SK-N-SH (cell line): ENCODE results near the gene IQSEC1.
"Not testable (repeated sequence)": the region's sequence is repeated elsewhere in the genome, so short reads cannot be mapped to it uniquely, and the experiment has no call there.

ENCODE experiments used
- EP300 ChIP-seq, 2 experiments: IDR thresholded peaks; 2 replicates each; pipeline versions ENCODE4 v1.4.0 to v1.6.1; 2012; ENCODE audit warnings: borderline replicate concordance in 1 of 2, low read depth in 1 of 2, low read length in 1 of 2
- GATA2 ChIP-seq: sonication (generic); formaldehyde crosslinking; IDR thresholded peaks from 2 replicates; pipeline ENCODE4 v1.5.0; 2020; ENCODE audit warnings: mild to moderate bottlenecking, missing genetic modification reagents
- JUND ChIP-seq: IDR thresholded peaks from 2 replicates; pipeline ENCODE4 v1.4.0; 2012
- POLR2AphosphoS5 ChIP-seq: IDR thresholded peaks from 2 replicates; pipeline ENCODE4 v1.6.1; 2012; ENCODE audit warnings: low read depth, low read length
- RAD21 ChIP-seq: IDR thresholded peaks from 2 replicates; pipeline ENCODE4 v1.6.1; 2012; ENCODE audit warnings: mild to moderate bottlenecking, low read length
- RXRA ChIP-seq: IDR thresholded peaks from 2 replicates; pipeline ENCODE4 v1.4.0; 2012; ENCODE audit warnings: low read depth, mild to moderate bottlenecking, borderline replicate concordance
- SIN3A ChIP-seq: IDR thresholded peaks from 2 replicates; pipeline ENCODE4 v1.6.1; 2012; ENCODE audit warnings: low read depth, mild to moderate bottlenecking, low read length, moderate library complexity, borderline replicate concordance
- SMC3 ChIP-seq: IDR thresholded peaks from 2 replicates; pipeline ENCODE4 v1.6.1; 2012; ENCODE audit warnings: low read depth, low read length, improper control_type of control experiment
- TAF1 ChIP-seq: IDR thresholded peaks from 2 replicates; pipeline ENCODE4 v1.6.1; 2012; ENCODE audit warnings: low read depth, mild to moderate bottlenecking, low read length, moderate library complexity, borderline replicate concordance
- TF ChIP-seq, protein P1 (sequence below): fragments of 200-600 bp; sonication (generic); IDR thresholded peaks from 2 replicates; pipeline ENCODE4 v1.6.1; 2017; ENCODE audit warnings: antibody characterized with exemption, mild to moderate bottlenecking, moderate library complexity
- TF ChIP-seq, protein P2 (sequence below): IDR thresholded peaks from 2 replicates; pipeline ENCODE4 v1.4.0; 2012; ENCODE audit warnings: low read depth, borderline replicate concordance
- TF ChIP-seq, protein P3 (sequence below): IDR thresholded peaks from 2 replicates; pipeline ENCODE4 v1.6.1; 2012; ENCODE audit warnings: mild to moderate bottlenecking, low read depth, low read length, moderate library complexity
- TF ChIP-seq, protein P4 (sequence below): IDR thresholded peaks from 2 replicates; pipeline ENCODE4; 2012

DNA sequence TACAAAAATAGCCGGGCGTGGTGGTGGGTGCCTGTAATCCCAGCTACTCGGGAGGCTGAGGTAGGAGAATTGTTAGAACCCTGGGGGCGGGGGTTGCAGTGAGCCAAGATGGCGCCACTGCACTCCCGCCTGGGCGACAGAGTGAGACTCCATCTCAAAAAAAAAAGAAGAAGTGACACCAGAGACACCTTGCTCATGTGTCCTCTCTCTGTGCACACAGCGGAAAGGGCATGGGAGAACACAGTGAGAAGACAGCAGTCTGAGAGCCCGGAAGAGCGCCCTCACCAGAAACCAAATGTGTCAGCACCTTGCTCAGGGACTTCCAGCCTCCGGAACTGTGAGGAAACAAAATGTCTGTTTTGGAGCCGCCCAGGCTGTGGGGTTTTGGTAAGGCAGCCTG is 191.4 kb downstream of the IQSEC1 start:
- TF ChIP-seq EP300 (IDR thresholded peaks at IDR 0.05; ENCODE audit: borderline replicate concordance in 1 of 2, low read depth in 1 of 2, low read length in 1 of 2); POLR2AphosphoS5; SMC3; JUND; SIN3A; RXRA; RAD21; GATA2; TAF1: not testable (repeated sequence)
- TF ChIP-seq, protein P1, sequence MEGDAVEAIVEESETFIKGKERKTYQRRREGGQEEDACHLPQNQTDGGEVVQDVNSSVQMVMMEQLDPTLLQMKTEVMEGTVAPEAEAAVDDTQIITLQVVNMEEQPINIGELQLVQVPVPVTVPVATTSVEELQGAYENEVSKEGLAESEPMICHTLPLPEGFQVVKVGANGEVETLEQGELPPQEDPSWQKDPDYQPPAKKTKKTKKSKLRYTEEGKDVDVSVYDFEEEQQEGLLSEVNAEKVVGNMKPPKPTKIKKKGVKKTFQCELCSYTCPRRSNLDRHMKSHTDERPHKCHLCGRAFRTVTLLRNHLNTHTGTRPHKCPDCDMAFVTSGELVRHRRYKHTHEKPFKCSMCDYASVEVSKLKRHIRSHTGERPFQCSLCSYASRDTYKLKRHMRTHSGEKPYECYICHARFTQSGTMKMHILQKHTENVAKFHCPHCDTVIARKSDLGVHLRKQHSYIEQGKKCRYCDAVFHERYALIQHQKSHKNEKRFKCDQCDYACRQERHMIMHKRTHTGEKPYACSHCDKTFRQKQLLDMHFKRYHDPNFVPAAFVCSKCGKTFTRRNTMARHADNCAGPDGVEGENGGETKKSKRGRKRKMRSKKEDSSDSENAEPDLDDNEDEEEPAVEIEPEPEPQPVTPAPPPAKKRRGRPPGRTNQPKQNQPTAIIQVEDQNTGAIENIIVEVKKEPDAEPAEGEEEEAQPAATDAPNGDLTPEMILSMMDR: not testable (repeated sequence)
- TF ChIP-seq, protein P2, sequence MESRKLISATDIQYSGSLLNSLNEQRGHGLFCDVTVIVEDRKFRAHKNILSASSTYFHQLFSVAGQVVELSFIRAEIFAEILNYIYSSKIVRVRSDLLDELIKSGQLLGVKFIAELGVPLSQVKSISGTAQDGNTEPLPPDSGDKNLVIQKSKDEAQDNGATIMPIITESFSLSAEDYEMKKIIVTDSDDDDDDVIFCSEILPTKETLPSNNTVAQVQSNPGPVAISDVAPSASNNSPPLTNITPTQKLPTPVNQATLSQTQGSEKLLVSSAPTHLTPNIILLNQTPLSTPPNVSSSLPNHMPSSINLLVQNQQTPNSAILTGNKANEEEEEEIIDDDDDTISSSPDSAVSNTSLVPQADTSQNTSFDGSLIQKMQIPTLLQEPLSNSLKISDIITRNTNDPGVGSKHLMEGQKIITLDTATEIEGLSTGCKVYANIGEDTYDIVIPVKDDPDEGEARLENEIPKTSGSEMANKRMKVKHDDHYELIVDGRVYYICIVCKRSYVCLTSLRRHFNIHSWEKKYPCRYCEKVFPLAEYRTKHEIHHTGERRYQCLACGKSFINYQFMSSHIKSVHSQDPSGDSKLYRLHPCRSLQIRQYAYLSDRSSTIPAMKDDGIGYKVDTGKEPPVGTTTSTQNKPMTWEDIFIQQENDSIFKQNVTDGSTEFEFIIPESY: not testable (repeated sequence)
- TF ChIP-seq, protein P3, sequence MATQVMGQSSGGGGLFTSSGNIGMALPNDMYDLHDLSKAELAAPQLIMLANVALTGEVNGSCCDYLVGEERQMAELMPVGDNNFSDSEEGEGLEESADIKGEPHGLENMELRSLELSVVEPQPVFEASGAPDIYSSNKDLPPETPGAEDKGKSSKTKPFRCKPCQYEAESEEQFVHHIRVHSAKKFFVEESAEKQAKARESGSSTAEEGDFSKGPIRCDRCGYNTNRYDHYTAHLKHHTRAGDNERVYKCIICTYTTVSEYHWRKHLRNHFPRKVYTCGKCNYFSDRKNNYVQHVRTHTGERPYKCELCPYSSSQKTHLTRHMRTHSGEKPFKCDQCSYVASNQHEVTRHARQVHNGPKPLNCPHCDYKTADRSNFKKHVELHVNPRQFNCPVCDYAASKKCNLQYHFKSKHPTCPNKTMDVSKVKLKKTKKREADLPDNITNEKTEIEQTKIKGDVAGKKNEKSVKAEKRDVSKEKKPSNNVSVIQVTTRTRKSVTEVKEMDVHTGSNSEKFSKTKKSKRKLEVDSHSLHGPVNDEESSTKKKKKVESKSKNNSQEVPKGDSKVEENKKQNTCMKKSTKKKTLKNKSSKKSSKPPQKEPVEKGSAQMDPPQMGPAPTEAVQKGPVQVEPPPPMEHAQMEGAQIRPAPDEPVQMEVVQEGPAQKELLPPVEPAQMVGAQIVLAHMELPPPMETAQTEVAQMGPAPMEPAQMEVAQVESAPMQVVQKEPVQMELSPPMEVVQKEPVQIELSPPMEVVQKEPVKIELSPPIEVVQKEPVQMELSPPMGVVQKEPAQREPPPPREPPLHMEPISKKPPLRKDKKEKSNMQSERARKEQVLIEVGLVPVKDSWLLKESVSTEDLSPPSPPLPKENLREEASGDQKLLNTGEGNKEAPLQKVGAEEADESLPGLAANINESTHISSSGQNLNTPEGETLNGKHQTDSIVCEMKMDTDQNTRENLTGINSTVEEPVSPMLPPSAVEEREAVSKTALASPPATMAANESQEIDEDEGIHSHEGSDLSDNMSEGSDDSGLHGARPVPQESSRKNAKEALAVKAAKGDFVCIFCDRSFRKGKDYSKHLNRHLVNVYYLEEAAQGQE: not testable (repeated sequence)
- TF ChIP-seq, protein P4, sequence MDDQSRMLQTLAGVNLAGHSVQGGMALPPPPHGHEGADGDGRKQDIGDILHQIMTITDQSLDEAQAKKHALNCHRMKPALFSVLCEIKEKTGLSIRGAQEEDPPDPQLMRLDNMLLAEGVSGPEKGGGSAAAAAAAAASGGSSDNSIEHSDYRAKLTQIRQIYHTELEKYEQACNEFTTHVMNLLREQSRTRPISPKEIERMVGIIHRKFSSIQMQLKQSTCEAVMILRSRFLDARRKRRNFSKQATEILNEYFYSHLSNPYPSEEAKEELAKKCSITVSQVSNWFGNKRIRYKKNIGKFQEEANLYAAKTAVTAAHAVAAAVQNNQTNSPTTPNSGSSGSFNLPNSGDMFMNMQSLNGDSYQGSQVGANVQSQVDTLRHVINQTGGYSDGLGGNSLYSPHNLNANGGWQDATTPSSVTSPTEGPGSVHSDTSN: not testable (repeated sequence)
